GM23338 (cell line): ENCODE data around the gene MITF.

ENCODE experiments used
- CREB1 ChIP-seq: fragments of 250-450 bp; sonication (Bioruptor Pico); IDR thresholded peaks from 2 replicates; pipeline ENCODE4 v1.5.0; 2020; ENCODE audit warnings: low read depth, mild to moderate bottlenecking, moderate library complexity
- EZH2 ChIP-seq: fragments of 200-600 bp; sonication (generic); IDR thresholded peaks from one replicate; pipeline ENCODE4 v1.8.0; 2017; ENCODE audit warnings: antibody characterized with exemption, mild to moderate bottlenecking, low read depth; ENCODE audit not compliant: unreplicated experiment
- EZH2phosphoT487 ChIP-seq: fragments of 200-600 bp; sonication (generic); IDR thresholded peaks from one replicate; pipeline ENCODE4 v1.8.1; 2018; ENCODE audit warnings: antibody characterized with exemption; ENCODE audit not compliant: unreplicated experiment
- POLR2AphosphoS5 ChIP-seq: IDR thresholded peaks from 2 replicates; pipeline ENCODE4 v1.6.1; 2016; ENCODE audit warnings: antibody characterized with exemption, low read depth
- STAT1 ChIP-seq: IDR thresholded peaks from one replicate; pipeline ENCODE4 v1.6.1; 2016; ENCODE audit warnings: antibody characterized with exemption; ENCODE audit not compliant: unreplicated experiment
- ZNF331 ChIP-seq: fragments of 250-450 bp; sonication (Bioruptor Pico); IDR thresholded peaks from 2 replicates; pipeline ENCODE4 v1.5.0; 2020; ENCODE audit warnings: low read depth, mild to moderate bottlenecking, moderate library complexity
- TF ChIP-seq, protein P1 (sequence below), 2 experiments: fragments of 200-600 bp in 1 of 2; sonication (generic) in 1 of 2; conservative IDR thresholded peaks; 2 replicates each; pipeline versions ENCODE4 v1.5.1 to v1.6.1; 2016 to 2017; ENCODE audit warnings: antibody characterized with exemption in 2 of 2, low read depth in 2 of 2, mild to moderate bottlenecking in 2 of 2, moderate library complexity in 1 of 2

GRCh38 chr3:69993757-69994156, 254.5 kb downstream of the MITF start:
- TF ChIP-seq, protein P1, sequence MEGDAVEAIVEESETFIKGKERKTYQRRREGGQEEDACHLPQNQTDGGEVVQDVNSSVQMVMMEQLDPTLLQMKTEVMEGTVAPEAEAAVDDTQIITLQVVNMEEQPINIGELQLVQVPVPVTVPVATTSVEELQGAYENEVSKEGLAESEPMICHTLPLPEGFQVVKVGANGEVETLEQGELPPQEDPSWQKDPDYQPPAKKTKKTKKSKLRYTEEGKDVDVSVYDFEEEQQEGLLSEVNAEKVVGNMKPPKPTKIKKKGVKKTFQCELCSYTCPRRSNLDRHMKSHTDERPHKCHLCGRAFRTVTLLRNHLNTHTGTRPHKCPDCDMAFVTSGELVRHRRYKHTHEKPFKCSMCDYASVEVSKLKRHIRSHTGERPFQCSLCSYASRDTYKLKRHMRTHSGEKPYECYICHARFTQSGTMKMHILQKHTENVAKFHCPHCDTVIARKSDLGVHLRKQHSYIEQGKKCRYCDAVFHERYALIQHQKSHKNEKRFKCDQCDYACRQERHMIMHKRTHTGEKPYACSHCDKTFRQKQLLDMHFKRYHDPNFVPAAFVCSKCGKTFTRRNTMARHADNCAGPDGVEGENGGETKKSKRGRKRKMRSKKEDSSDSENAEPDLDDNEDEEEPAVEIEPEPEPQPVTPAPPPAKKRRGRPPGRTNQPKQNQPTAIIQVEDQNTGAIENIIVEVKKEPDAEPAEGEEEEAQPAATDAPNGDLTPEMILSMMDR (conservative IDR thresholded peaks at IDR 0.05; ENCODE audit: low read depth in 2 of 2) = no peak
- TF ChIP-seq STAT1 = no peak
- TF ChIP-seq POLR2AphosphoS5 = no peak
- no peak for TF ChIP-seq EZH2phosphoT487
- TF ChIP-seq EZH2 = no peak
- TF ChIP-seq CREB1 (CRISPR knock-in tag) = no peak
- no peak for TF ChIP-seq ZNF331 (CRISPR knock-in tag)
